IPS DF 4.7 (cell line): ENCODE data around the gene GFI1B.
"Not testable (repeated sequence)": the region's sequence is repeated elsewhere in the genome, so short reads cannot be mapped to it uniquely, and the experiment has no call there.

Experiments used
- DNase-seq: peaks from one replicate; pipeline ENCODE4 v3.0.0-alpha.2; 2013; ENCODE audit warnings: low spot score; ENCODE audit errors: extremely low read depth

The GFI1B gene

GRCh38 chr9:132990781-132991180 lies 12.3 kb downstream of the GFI1B start:
- DNase-seq = no peak

- no peak for DNase-seq
Measured at GRCh38 chr9:132991351-132992300, 13.1 kb downstream of the GFI1B start.

- DNase-seq = no peak
Measured at GRCh38 chr9:132993511-132993939, 15.0 kb downstream of the GFI1B start.

GRCh38 chr9:132994410-132995120 lies 16.1 kb downstream of the GFI1B start:
- DNase-seq = no peak

GRCh38 chr9:132995121-132995420 lies 16.6 kb downstream of the GFI1B start:
- no peak for DNase-seq

GRCh38 chr9:132995879-132996278 lies 17.4 kb downstream of the GFI1B start:
- no peak for DNase-seq

GRCh38 chr9:132996526-132996925 lies 18.0 kb downstream of the GFI1B start:
- no peak for DNase-seq

GRCh38 chr9:132997591-132997990 lies 19.1 kb downstream of the GFI1B start:
- DNase-seq = no peak

GRCh38 chr9:132998221-132998620 lies 19.7 kb downstream of the GFI1B start:
- DNase-seq = not testable (repeated sequence)

- no peak for DNase-seq
Measured at GRCh38 chr9:132998831-132999635, 20.5 kb downstream of the GFI1B start.

- no peak for DNase-seq
Measured at GRCh38 chr9:133002147-133003070, 23.9 kb downstream of the GFI1B start.

- no peak for DNase-seq
Measured at GRCh38 chr9:133003071-133003461, 24.6 kb downstream of the GFI1B start.

- no peak for DNase-seq
Measured at GRCh38 chr9:133003671-133004090, 25.2 kb downstream of the GFI1B start.

GRCh38 chr9:133004091-133004998 lies 25.9 kb downstream of the GFI1B start:
- no peak for DNase-seq

- no peak for DNase-seq
Measured at GRCh38 chr9:133004999-133005760, 26.7 kb downstream of the GFI1B start.

GRCh38 chr9:133005957-133006356 lies 27.5 kb downstream of the GFI1B start:
- DNase-seq = no peak

- no peak for DNase-seq
Measured at GRCh38 chr9:133006731-133007352, 28.3 kb downstream of the GFI1B start.

GRCh38 chr9:133008406-133008805 lies 29.9 kb downstream of the GFI1B start:
- no peak for DNase-seq
